Activated CD8-positive, alpha-beta memory T cell treated with anti-CD3 and anti-CD28 coated beads, Interleukin-2, amount 50 U/mL, for 48 hours (primary cell): Measurements from ENCODE around the gene RNF151.

Source experiments
- DNase-seq: peaks from one replicate; pipeline ENCODE4 v3.0.0-alpha.2; 2020

The RNF151 gene

GRCh38 chr16:1960665-1961630 is 5.7 kb upstream of the RNF151 start:
- DNase-seq = peak; percentile 88

GRCh38 chr16:1961651-1962067 is 5.0 kb upstream of the RNF151 start:
- DNase-seq = peak; percentile 77

- DNase-seq = peak; percentile 74
These were observed 4.2 kb upstream of the RNF151 start for GRCh38 chr16:1962161-1963153.

GRCh38 chr16:1963806-1964505 is 2.7 kb upstream of the RNF151 start:
- DNase-seq = peak; percentile 86

GRCh38 chr16:1964506-1965395 is 1.9 kb upstream of the RNF151 start, which contains the start of gene RPS2:
RPS2 (minus strand) TSS chr16:1964826; CDS start chr16:1964625, 201 bp downstream.
- DNase-seq = peak; percentile 98

- DNase-seq = peak; percentile 70
These were observed 1.2 kb upstream of the RNF151 start for GRCh38 chr16:1965396-1966001.

GRCh38 chr16:1968146-1968953 is 1.7 kb downstream of the RNF151 start:
- no peak for DNase-seq

GRCh38 chr16:1971796-1972489 is 5.3 kb downstream of the RNF151 start, which contains the start of gene TBL3:
TBL3 (plus strand) TSS chr16:1972053; CDS start chr16:1972165, 112 bp downstream.
- DNase-seq = peak; percentile 100

- no peak for DNase-seq
These were observed 5.8 kb downstream of the RNF151 start for GRCh38 chr16:1972490-1972877.

GRCh38 chr16:1973461-1974156 is 7.0 kb downstream of the RNF151 start:
- DNase-seq = no peak

GRCh38 chr16:1974157-1975070 is 7.8 kb downstream of the RNF151 start:
- no peak for DNase-seq

- DNase-seq = no peak
These were observed 9.0 kb downstream of the RNF151 start for GRCh38 chr16:1975432-1976215.

- DNase-seq = no peak
These were observed 9.5 kb downstream of the RNF151 start for GRCh38 chr16:1976216-1976520.

- no peak for DNase-seq
These were observed 10.6 kb downstream of the RNF151 start for GRCh38 chr16:1976951-1977874.

GRCh38 chr16:1977875-1978268 is 11.2 kb downstream of the RNF151 start:
- no peak for DNase-seq
